ENCODE data around the gene ZNF432.
A peak's percentile ranks its signal among the peaks of the same experiment; 100 is the strongest.
"Not testable (repeated sequence)": the region's sequence is repeated elsewhere in the genome, so short reads cannot be mapped to it uniquely, and the experiment has no call there.

ZNF432 gene

GRCh38 chr19:52048555-52049501 is at the start of gene ZNF432:
Gene ZNF432, minus strand, starts transcription at chr19:52048838. Its CDS starts 1,970 bp downstream, at chr19:52046868.
- DNase-seq, result peak; percentile 83

DNA sequence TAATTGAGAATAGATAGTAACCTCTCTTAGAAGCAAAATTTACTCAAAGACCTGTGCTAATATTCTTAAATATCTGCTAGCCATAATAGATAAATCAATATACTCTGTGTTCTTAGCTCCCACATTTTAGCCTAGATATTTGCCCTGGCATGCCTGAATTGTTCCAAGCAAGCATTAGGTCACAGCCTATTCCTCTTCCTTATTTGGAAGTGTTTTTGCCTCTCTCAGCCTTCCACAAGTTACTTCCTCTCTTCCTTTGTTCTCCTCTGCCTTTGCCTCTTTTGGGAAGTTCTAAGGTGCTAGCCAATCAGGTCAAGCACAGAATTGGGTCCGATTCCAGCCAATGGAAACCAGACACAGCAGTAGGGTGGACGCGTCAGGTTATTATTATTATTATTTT is 47.8 kb upstream of the ZNF432 start:
- not testable (repeated sequence) for DNase-seq

DNA sequence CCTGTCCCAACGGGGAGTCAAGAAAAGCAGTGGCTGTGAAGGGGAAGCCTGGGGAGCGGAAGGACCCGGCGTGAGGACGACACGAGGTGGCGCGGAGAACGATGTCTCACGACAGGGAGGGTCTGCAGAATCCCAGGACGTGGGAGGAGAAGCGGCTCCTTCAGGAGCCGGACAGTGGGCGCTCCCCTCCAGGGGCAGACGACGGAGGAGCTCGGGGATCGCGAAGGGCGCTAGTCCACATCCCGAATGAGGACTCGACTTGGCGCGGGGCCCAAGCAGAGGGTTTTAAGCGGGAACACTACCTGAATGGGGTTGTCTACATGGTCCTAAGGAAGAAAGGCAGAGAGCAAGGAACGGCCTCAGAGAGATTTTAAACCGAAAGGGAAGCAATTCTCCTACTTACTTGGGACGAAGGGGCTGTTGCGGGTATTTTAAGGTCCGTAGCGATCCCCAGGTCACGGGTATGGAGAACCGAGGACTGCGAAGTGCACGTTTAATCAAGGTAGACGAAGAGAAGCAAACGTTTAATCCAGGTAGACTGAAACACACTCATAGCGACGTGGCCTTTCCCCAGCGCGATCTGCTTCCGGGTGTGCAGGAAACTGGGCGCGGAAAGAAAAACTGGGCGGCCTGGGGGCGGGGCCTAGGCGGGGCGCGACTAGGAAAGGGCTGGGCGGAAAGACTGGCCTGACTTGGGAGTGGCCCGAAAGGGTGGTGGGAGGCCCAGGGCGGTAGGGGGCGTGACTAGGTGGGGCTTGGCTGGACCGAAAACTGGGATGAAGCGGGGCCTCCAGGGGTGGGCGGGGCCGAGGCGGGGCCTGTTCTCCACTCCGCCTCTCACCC is 46.8 kb upstream of the ZNF432 start, which contains the start of gene ZNF841:
ZNF841 (minus strand) TSS at position 594 of the 843 bp plus-strand sequence. CDS start 10,964 bp downstream, outside the sequence.
- DNase-seq, result peak; percentile 94

GRCh38 chr19:52094526-52095130 is 46.0 kb upstream of the ZNF432 start:
- DNase-seq, result no peak

DNA sequence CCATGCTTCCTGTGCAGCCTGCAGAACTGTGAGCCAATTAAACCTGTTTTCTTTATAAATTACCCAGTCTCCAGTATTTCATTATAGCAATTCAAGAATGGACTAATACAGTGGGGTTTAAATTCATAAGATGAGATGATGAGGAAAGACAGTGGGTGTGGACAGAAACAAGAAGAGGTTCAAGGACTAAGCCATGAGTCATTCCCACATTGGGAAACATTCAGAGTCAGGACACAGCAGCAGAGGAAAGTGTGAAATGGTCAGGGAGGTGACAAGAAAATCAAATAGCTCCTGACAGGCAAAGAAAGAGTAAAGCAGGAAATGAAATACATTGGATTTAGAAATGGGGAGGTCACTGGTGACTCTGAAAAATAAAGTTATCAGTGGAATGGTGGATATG is 37.8 kb upstream of the ZNF432 start:
- no peak for DNase-seq

DNA sequence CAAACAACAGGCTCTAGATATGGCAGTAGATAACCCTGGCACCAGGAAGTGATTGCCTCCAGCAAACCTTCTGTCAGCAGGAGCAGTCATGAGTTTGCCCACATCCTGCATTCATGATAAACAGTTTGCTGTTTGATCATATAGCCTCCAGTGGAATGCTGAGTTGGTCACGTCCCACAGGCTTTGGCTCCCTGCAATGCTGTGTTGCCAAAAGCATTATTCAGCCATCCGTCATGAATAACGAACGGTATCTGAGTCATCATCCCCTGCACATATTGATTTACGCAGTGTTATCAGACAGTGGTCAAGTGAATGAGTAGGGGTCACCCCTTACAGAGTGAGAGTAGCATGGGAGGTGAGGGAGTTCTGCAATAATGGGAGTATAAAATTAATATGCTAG is 21.9 kb upstream of the ZNF432 start:
- no peak for DNase-seq

DNA sequence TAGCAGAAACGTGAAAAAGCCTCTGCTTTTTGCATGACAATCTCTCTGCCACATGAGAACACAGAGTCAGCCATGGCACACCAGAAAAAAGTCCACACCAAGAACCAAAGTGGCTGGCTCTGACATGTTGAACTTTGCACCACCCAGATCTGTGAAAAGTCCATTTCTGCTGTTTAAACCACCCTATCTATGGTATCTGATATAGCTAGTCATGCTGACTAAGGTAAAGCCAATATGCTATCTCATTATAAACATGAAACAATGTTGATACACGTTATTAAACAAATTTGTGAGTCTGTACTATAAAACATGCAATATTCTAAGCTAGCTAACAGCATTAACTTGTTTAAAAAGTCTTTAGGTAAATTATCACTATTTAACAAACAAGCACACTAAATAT is 21.0 kb upstream of the ZNF432 start:
- no peak for DNase-seq

- no peak for DNase-seq
Observed at GRCh38 chr19:52066258-52066863, 17.7 kb upstream of the ZNF432 start.

DNA sequence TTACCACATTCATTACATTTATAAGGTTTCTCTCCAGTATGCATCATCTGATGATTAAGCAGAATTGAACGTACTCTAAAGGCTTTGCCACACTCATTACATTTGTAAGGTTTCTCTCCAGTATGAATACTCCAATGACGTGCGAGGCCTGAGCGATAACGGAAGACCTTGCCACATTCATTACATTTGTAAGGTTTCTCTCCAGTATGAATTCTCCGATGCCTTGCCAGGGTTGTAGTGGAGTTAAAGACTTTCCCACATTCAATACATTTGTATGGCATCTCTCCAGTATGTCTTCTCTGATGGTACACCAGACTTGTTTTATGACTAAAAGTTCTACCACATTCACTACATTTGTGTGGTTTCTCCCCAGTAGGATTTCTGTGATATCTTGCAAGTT is 16.8 kb upstream of the ZNF432 start:
- no peak for DNase-seq

GRCh38 chr19:52056480-52056879 is 7.8 kb upstream of the ZNF432 start:
- not testable (repeated sequence) for DNase-seq

DNA sequence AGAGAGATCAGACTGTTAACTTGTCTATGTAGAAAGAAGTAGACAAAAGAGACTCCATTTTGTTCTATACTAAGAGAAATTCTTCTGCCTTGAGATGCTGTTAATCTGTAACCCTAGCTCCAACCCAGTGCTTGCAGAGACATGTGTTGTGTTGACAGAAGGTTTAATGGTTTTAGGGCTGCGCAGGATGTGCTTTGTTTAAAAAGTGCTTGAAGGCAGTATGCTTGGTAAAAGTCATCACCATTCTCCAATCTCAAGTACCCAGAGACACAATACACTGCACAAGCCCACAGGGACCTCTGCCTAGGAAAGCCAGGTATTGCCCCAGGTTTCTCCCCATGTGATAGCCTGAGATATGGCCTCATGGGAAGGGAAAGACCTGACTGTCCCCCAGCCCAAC is 3.1 kb upstream of the ZNF432 start:
- DNase-seq, result not testable (repeated sequence)

DNA sequence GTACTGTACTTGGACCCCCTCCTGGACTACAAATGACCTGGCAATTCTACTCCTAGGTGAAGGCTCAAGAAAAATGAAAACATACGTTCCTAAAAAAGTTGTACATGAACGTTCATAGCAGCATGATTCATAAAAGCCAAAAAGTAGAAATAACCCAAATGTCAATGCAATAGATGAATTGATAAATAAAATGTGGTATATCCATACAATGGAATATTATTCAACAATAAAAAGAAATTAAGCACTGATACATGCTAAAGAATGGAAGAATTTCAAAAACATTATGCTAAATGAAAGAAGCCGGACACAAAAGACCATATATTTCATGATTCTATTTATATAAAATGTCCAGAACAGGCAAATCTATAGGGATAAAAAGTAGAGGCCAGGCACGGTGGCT is 9.5 kb downstream of the ZNF432 start:
- no peak for DNase-seq

DNA sequence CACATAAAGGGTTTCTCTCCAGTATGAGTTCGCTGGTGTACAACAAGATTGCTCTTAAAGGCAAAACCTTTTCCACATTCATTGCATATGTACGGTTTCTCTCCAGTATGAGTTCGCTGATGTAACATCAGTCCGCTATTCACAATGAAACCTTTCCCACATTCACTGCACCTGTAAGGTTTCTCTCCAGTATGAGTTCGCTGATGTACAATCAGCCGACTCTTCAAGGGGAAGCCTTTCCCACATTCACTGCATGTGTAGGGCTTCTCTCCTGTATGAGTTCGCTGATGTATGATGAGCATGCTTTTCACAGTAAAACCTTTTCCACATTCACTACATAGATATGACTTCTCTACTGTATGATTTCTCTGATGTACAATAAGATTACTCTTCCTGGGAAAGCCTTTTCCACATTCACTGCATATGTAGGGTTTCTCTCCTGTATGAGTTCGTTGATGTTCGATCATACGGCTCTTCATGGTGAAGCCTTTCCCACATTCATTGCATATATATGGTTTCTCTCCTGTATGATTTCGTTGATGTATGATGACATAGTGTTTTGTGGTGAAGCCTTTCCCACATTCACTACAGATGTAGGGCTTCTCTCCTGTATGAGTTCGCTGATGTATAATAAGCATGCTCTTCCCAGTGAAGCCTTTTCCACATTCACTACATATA is 14.4 kb downstream of the ZNF432 start:
- no peak for DNase-seq

DNA sequence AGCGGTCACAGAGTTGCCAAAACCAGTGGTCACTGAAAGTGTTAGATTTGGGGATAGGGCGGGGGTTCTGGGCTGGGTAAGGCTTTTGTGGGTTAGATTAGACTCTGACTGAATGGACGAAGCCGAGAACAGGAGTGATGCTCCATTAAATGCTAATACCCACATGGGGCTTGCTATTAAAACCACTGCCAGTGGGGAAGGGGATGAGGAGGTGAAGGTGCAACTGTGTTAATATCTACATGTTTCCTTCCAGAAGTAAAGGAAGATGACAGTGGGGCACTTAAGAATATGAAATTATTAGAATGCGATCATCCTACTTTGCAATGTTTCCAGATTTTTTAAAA is 19.9 kb downstream of the ZNF432 start:
- peak; percentile 78 for DNase-seq

DNA sequence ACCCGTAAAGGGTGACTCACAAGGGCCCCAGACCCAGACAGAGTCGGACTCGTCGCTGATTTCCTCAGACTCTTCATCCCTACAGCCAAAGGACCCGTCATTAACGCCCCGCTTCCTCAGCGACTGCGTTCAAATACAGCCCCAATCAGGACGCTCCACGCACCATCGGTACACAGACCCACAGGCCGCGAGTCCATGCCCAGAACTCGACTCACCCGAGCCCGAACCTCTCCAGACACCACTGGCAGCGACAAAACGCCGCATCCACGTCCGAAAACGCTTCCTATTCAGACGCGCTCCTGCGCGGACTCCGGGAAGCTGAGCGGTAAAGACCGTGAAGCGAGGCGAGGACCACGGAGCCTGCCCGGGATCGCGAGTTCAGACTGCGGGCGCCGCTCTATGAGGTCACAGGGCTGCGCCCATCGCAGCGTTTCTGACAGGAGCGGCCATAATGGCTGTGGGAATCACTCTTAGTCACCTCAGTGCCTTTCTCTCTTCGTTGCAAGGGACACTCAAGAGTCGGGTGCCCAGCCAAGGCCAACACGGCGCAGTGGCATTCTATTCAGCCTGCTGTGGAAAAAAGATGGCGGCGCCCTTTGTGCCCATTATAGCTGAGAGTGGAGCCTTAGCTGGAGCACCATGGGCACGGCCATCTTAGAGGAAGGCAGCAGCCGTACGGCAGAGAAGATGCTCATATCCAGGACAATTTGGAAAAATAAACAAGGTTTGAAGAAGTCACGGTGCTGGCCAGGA is 20.4 kb downstream of the ZNF432 start, which contains the start of gene ZNF614:
ZNF614 (minus strand) TSS at position 353 of the 753 bp plus-strand sequence. CDS start 2,634 bp downstream, outside the sequence.
- peak; percentile 85 for DNase-seq

GRCh38 chr19:52026255-52026990 is 22.2 kb downstream of the ZNF432 start:
- not testable (repeated sequence) for DNase-seq

DNA sequence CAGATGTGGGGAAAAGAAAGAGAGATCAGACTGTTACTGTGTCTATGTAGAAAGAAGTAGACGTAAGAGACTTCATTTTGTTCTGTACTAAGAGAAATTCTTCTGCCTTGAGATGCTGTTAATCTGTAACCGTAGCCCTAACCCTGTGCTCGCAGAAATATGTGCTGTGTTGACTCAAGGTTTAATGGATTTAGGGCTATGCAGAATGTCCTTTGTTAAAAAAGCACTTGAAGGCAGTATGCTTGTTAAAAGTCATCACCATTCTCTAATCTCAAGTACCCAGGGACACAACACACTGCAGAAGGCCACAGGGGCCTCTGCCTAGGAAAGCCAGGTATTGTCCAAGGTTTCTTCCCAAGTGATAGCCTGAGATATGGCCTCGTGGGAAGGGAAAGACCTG is 24.2 kb downstream of the ZNF432 start:
- DNase-seq, result not testable (repeated sequence)

GRCh38 chr19:52022193-52022592 is 26.4 kb downstream of the ZNF432 start:
- DNase-seq, result no peak

- DNase-seq, result no peak
Observed at GRCh38 chr19:52020506-52020905, 28.1 kb downstream of the ZNF432 start.

DNA sequence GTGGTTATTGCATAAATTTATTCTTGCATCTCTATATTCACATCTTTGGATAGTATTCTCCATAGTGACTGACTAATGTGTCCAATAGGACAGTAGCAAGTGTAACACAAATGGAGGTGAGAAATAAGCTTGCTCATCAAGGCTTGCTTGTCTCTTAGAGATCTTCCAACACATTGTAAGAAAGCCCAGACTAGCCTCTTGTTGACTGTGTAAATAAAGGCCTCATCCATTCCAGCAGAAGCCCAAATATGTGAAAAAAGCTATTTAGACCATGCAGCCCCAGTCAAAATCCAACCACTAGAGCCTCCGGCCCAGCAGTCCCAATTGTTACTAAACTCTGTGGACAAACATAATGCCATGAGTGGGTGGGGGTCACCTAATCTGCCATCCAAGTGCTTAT is 38.0 kb downstream of the ZNF432 start:
- no peak for DNase-seq
